Left renal pelvis (tissue), 4 donors: ENCODE measurements around the gene NEURL1B. TPM values are rescaled to one million over a fixed set of nuclear protein-coding genes. Genes with fewer than 3 reads are reported as not detected.

Experiments
- DNase-seq, 4 donors: peaks; one replicate each; pipeline ENCODE4 v3.0.0-alpha.2; 2013; ENCODE audit warnings: low read depth in 4 of 4, low spot score in 3 of 4
- polyA plus RNA-seq, 4 donors: library from polyadenylated mRNA; unstranded; fragments of 120-200 nt; gene quantifications; one replicate each; pipeline ENCODE4 v1.2.1, GENCODE V29; 2013; ENCODE audit not compliant: insufficient read length in 4 of 4

NEURL1B gene
- polyA plus RNA-seq, 4 donors: 14.8 to 16.1 (median 15.4) TPM

GRCh38 chr5:172632346-172633092 is 8.5 kb upstream of the NEURL1B start:
- DNase-seq: no peak

- DNase-seq: no peak
These were observed 7.6 kb upstream of the NEURL1B start for GRCh38 chr5:172633403-172633970.

- no peak for DNase-seq
These were observed 6.8 kb upstream of the NEURL1B start for GRCh38 chr5:172634106-172634899.

GRCh38 chr5:172635038-172635437 is 6.0 kb upstream of the NEURL1B start:
- no peak for DNase-seq

- DNase-seq: no peak
These were observed 4.6 kb upstream of the NEURL1B start for GRCh38 chr5:172636279-172637050.

GRCh38 chr5:172637110-172637580 is 3.9 kb upstream of the NEURL1B start:
- no peak for DNase-seq

GRCh38 chr5:172637740-172638139 is 3.3 kb upstream of the NEURL1B start:
- DNase-seq: no peak

GRCh38 chr5:172638209-172638768 is 2.8 kb upstream of the NEURL1B start:
- DNase-seq: no peak

- DNase-seq: no peak
These were observed 924 bp upstream of the NEURL1B start for GRCh38 chr5:172640139-172640538.

GRCh38 chr5:172641359-172642050 is 442 bp downstream of the NEURL1B start:
- no peak for DNase-seq

GRCh38 chr5:172642051-172642409 is 967 bp downstream of the NEURL1B start:
- no peak for DNase-seq

GRCh38 chr5:172642486-172642885 is 1.4 kb downstream of the NEURL1B start:
- no peak for DNase-seq

GRCh38 chr5:172642926-172643871 is 2.1 kb downstream of the NEURL1B start:
- DNase-seq: no peak

GRCh38 chr5:172644266-172644665 is 3.2 kb downstream of the NEURL1B start:
- DNase-seq: no peak

- DNase-seq: no peak
These were observed 3.6 kb downstream of the NEURL1B start for GRCh38 chr5:172644711-172645110.

GRCh38 chr5:172645271-172646055 is 4.4 kb downstream of the NEURL1B start:
- no peak for DNase-seq

GRCh38 chr5:172646716-172647285 is 5.7 kb downstream of the NEURL1B start:
- no peak for DNase-seq
